ENCODE results near the gene ZNF865. TPM values are rescaled to one million over a fixed set of nuclear protein-coding genes. Genes with fewer than 3 reads are reported as not detected.

The ZNF865 gene
- total and polyA plus RNA-seq, 2 donors: 2.1 to 13.7 TPM

GRCh38 chr19:55618426-55618825, 13.0 kb downstream of the ZNF865 start:
- 93% methylated on average over 7 of the region's 7 CpGs for WGBS
- Histone ChIP-seq H3K4me1 (ENCODE audit: insufficient read depth) (no peaks in the 10 kb centered on the region), H3K4me3 (ENCODE audit: low read depth, low read length) (no peak overlapping the region), H3K36me3 (ENCODE audit: insufficient read depth) (peaks cover 2% of the 10 kb centered on the region), H3K27ac (ENCODE audit: low read depth) (no peak overlapping the region)
- no peak for DNase-seq (ENCODE audit: extremely low spot score)

DNA sequence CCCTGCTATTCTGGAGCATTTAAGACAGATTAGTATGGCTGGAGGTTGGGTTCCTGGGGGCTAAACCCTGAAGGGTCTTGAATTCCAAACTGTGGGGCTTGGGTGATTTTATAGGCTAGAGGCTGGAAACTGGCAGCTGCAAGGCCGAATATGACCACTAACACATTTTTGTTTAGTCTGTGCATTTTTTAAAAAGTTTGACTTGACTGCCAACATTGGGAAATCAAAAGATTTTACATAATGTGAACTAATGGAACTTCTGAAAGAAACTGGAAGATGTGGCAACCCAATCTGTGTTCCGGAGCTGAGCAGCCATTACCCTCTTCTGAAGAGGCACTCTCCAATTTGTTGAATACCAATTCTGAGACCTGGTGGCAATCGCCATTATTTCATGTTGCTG, 13.8 kb downstream of the ZNF865 start:
- H3K4me3 ChIP-seq (ENCODE audit: low read depth, low read length): no peak overlapping the region
- H3K27ac ChIP-seq (ENCODE audit: low read depth): no peak overlapping the region
- no peak for DNase-seq (ENCODE audit: extremely low spot score)
- peaks cover 2% of the 10 kb centered on the region for H3K36me3 ChIP-seq (ENCODE audit: insufficient read depth)
- 68% methylated on average over 3 of the region's 3 CpGs for WGBS
- no peaks in the 10 kb centered on the region for H3K4me1 ChIP-seq (ENCODE audit: insufficient read depth)

- DNase-seq (ENCODE audit: extremely low spot score): no peak
- no peak overlapping the region for H3K27ac ChIP-seq (ENCODE audit: low read depth)
Observed at GRCh38 chr19:55620410-55621204, 15.2 kb downstream of the ZNF865 start.

DNA sequence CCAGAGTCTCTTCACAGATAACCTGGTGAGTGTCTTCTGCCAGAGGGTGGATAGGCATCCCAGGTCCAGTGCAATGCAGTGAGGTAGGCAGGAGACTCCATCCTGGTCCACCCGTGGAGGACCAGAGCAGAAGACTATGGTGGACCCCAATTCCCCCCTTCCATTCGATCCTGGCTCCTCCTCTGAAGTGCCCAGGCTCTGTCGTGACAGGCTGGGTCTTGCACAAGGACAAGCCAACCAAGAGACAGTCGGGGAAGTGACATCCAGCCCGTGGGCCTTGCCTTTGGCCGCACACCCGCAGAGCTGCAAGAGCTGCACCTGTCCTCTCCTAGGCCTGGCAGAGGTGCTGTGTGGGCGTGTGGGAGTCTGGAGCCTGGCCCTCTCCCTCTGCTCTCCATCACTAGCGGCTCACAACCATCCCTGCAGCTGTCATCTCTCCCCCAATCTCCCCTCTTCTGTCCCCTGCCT, 15.8 kb downstream of the ZNF865 start:
- H3K4me3 ChIP-seq (ENCODE audit: low read depth, low read length): no peak overlapping the region
- no peak overlapping the region for H3K27ac ChIP-seq (ENCODE audit: low read depth)
- WGBS: 86% methylated on average over 9 of the region's 9 CpGs
- H3K4me1 ChIP-seq (ENCODE audit: insufficient read depth): no peaks in the 10 kb centered on the region
- no peak for DNase-seq (ENCODE audit: extremely low spot score)
- H3K36me3 ChIP-seq (ENCODE audit: insufficient read depth): no peaks in the 10 kb centered on the region

More at GRCh38 chr19:55620410-55621204, 15.2 kb downstream of the ZNF865 start:
- H3K36me3 ChIP-seq (ENCODE audit: insufficient read depth): no peaks in the 10 kb centered on the region
- WGBS: 92% methylated on average over 12 of the region's 12 CpGs
- H3K4me3 ChIP-seq (ENCODE audit: low read depth, low read length): no peak overlapping the region
- H3K4me1 ChIP-seq (ENCODE audit: insufficient read depth): no peaks in the 10 kb centered on the region

GRCh38 chr19:55621673-55622231, 16.3 kb downstream of the ZNF865 start:
- 95% methylated on average over 55 of the region's 55 CpGs for WGBS
- no peak overlapping the region for H3K27ac ChIP-seq (ENCODE audit: low read depth)
- H3K4me1 ChIP-seq (ENCODE audit: insufficient read depth): no peaks in the 10 kb centered on the region
- no peak overlapping the region for H3K4me3 ChIP-seq (ENCODE audit: low read depth, low read length)
- no peak for DNase-seq (ENCODE audit: extremely low spot score)
- no peaks in the 10 kb centered on the region for H3K36me3 ChIP-seq (ENCODE audit: insufficient read depth)

DNA sequence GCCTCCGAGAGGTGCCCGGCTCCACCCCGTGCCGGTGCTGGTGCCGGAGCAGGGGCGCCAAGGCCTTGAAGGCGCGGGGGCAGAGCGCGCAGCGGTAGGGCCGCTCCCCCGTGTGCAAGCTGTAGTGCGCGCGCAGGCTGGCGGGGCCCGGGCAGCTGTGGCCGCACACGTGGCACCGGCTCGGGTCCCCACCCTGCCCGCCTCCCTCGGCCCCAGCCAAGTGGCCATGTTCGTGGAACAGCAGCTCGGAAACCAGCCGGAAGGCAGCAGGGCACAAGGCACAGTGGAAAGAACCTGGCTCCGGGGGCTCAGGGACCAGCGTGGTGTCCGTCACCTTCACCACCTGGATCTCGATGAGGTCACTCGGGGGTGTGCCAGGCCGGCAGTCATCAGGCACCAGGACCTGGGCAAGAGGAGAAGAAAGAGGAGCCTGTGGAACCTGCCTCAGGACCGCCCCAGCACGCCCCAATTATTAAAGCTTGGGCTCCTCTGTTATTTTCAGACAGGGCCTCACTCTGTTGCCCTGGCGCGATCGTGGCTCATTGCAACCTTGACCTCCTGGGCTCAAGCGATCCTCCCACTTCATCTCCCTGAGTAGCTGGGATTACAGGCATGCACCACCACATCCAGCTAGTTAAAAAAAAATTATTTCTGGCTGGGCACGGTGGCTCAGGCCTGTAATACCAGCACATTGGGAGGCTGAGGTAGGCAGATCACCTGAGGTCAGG, 17.0 kb downstream of the ZNF865 start:
- no peaks in the 10 kb centered on the region for H3K4me1 ChIP-seq (ENCODE audit: insufficient read depth)
- WGBS: 95% methylated on average over 40 of the region's 40 CpGs
- H3K36me3 ChIP-seq (ENCODE audit: insufficient read depth): no peaks in the 10 kb centered on the region
- DNase-seq (ENCODE audit: extremely low spot score): no peak
- H3K4me3 ChIP-seq (ENCODE audit: low read depth, low read length): no peak overlapping the region
- no peak overlapping the region for H3K27ac ChIP-seq (ENCODE audit: low read depth)

GRCh38 chr19:55623130-55623529, 17.7 kb downstream of the ZNF865 start:
- H3K27ac ChIP-seq (ENCODE audit: low read depth): no peak overlapping the region
- 93% methylated on average over 7 of the region's 7 CpGs for WGBS

DNA sequence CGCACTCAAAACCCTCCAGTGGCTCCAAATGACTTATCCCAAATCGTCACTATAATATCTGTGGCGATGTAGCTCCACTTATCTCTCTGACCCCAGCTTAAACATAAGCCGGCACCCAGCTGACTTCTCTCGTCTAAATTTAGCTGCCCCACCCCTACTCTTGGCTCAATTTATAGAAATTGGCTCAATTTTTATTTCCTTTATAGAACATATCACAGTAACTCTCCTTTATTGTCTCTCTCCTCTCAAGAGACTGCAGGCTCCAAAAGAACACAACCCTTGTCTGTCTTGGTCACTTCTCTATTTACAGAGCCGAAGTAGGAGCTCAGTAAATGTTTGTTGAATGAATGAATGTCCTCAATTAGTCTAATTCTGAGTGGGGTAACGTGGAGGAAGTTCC, 18.1 kb downstream of the ZNF865 start:
- Histone ChIP-seq H3K4me1 (ENCODE audit: insufficient read depth) (no peaks in the 10 kb centered on the region), H3K27ac (ENCODE audit: low read depth) (no peak overlapping the region), H3K4me3 (ENCODE audit: low read depth, low read length) (no peak overlapping the region), H3K36me3 (ENCODE audit: insufficient read depth) (no peaks in the 10 kb centered on the region)
- WGBS: 35% methylated on average over 7 of the region's 7 CpGs
- no peak for DNase-seq (ENCODE audit: extremely low spot score)

More at GRCh38 chr19:55623130-55623529, 17.7 kb downstream of the ZNF865 start:
- no peak for DNase-seq (ENCODE audit: extremely low spot score)
- no peak overlapping the region for H3K4me3 ChIP-seq (ENCODE audit: low read depth, low read length)
- H3K4me1 ChIP-seq (ENCODE audit: insufficient read depth): no peaks in the 10 kb centered on the region
- no peaks in the 10 kb centered on the region for H3K36me3 ChIP-seq (ENCODE audit: insufficient read depth)

DNA sequence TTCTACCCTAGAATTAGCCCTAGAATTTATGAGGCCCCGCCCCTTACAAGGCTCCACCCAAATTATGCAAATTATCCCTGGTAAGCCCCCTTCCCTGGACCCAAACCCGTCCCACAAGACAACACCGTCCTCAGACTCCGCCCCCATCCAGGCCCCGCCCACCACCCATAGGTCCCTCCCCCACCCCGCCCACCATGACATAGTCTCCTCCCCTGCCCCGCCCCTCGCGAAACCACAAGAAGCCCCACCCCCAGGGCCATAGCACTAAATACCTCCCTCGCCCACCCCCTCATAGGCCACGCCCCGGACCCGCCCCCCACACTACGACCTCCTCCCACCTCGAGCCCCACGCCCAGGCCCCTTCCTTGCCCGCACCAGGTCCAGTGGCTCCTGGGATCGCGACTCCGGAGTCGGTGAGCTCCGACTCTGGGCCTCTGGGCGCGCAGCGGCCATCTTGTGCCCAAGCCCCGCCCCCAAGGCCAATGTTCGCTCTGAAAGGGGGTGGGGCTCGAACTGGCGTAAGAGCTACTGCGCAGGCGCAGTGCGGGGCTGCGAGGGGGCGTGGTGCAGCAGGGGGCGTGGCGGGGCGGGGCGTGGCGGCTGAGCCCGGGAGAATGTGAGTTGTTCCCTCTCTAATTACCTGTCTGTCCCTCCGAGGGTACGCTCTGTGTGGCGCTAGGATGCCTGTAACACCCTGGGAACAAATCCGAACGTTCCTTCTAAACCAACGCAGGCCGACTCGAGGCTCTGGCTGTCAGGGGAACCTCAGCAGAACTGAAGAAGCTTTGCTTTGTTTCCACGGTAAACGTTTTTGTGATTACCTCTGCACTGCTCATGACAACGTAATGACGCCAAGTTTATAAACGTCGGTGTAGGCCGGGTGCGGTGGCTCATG, 18.9 kb downstream of the ZNF865 start, which contains the start of gene ZNF784:
Gene ZNF784 (minus strand): TSS at position 458 of the 895 bp plus-strand sequence. CDS start 5 bp downstream, at position 453.
- H3K27ac ChIP-seq (ENCODE audit: low read depth): peak within 1 kb of the TSS; percentile 95
- DNase-seq (ENCODE audit: extremely low spot score): peak; percentile 83
- no peaks in the 10 kb centered on the region for H3K4me1 ChIP-seq (ENCODE audit: insufficient read depth)
- H3K4me3 ChIP-seq (ENCODE audit: low read depth, low read length): peak within 1 kb of the TSS; percentile 49
- under 1% methylated on average over 56 of the region's 56 CpGs for WGBS
- no peaks in the 10 kb centered on the region for H3K36me3 ChIP-seq (ENCODE audit: insufficient read depth)

DNA sequence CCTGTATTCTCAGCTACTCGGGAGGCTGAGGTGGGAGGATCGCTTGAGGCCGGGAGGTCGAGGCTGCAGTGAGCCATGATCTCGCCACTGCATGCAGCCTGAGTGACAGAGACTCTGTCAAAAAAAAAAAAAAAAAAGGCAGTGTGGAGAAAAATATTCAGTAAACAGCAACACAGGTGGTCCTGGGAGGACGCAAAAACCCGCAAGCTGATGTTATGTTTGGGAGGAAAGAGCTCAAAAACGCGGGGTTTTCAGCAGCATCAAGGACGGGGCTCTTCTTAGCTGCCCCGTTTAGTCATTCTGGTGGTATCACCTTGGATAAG, 19.5 kb downstream of the ZNF865 start:
- Histone ChIP-seq H3K4me1 (ENCODE audit: insufficient read depth) (no peaks in the 10 kb centered on the region), H3K27ac (ENCODE audit: low read depth) (no peak overlapping the region), H3K4me3 (ENCODE audit: low read depth, low read length) (no peak overlapping the region), H3K36me3 (ENCODE audit: insufficient read depth) (no peaks in the 10 kb centered on the region)
- DNase-seq (ENCODE audit: extremely low spot score): no peak
- WGBS: 46% methylated on average over 11 of the region's 11 CpGs

GRCh38 chr19:55626350-55626749, 20.9 kb downstream of the ZNF865 start:
- Histone ChIP-seq H3K4me3 (ENCODE audit: low read depth, low read length) (no peak overlapping the region), H3K36me3 (ENCODE audit: insufficient read depth) (no peaks in the 10 kb centered on the region), H3K4me1 (ENCODE audit: insufficient read depth) (no peaks in the 10 kb centered on the region), H3K27ac (ENCODE audit: low read depth) (no peak overlapping the region)
- DNase-seq (ENCODE audit: extremely low spot score): no peak
- WGBS: 89% methylated on average over 11 of the region's 11 CpGs

- no peaks in the 10 kb centered on the region for H3K36me3 ChIP-seq (ENCODE audit: insufficient read depth)
- 18% methylated on average over 3 of the region's 3 CpGs for WGBS
- DNase-seq (ENCODE audit: extremely low spot score): peak; percentile 78
- H3K4me1 ChIP-seq (ENCODE audit: insufficient read depth): peaks cover 5% of the 10 kb centered on the region
- H3K4me3 ChIP-seq (ENCODE audit: low read depth, low read length): no peak overlapping the region
- no peak overlapping the region for H3K27ac ChIP-seq (ENCODE audit: low read depth)
Observed at GRCh38 chr19:55632463-55632834, 27.0 kb downstream of the ZNF865 start.

DNA sequence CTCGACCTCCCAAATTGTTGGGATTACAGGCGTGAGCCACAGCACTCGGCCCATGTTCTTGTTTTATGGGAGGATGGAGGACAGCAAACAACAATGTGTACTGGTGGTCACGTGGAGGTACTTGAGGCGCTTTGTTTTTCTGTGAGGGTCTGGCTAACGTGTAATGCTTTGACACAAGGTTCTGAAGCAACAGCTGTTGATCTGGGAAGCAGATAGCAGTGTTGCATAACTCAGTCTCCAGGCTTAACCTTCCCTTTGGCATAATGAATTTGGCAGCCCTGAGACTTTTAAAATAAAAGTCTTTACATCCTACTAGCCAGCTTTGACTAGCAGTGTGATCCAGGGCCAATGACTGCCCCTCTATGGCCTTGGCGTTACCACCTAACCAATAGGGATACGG, 28.4 kb downstream of the ZNF865 start:
- WGBS: 71% methylated on average over 8 of the region's 8 CpGs
- Histone ChIP-seq H3K4me1 (ENCODE audit: insufficient read depth) (peaks cover 5% of the 10 kb centered on the region), H3K36me3 (ENCODE audit: insufficient read depth) (no peaks in the 10 kb centered on the region), H3K4me3 (ENCODE audit: low read depth, low read length) (no peak overlapping the region), H3K27ac (ENCODE audit: low read depth) (no peak overlapping the region)
- DNase-seq (ENCODE audit: extremely low spot score): no peak

Data from urinary bladder (tissue), 4 donors.